ENCODE results near the gene ENDOD1.
A peak's percentile ranks its signal among the peaks of the same experiment; 100 is the strongest.
"Not testable (repeated sequence)": the region's sequence is repeated elsewhere in the genome, so short reads cannot be mapped to it uniquely, and the experiment has no call there.

The ENDOD1 gene

GRCh38 chr11:95104856-95105255 lies 15.2 kb downstream of the ENDOD1 start:
- no peak for DNase-seq

- DNase-seq = peak; percentile 41
Observed at GRCh38 chr11:95108159-95108611, 18.5 kb downstream of the ENDOD1 start.

GRCh38 chr11:95108671-95109551 lies 19.3 kb downstream of the ENDOD1 start:
- DNase-seq = peak; percentile 61

- DNase-seq = not testable (repeated sequence)
Observed at GRCh38 chr11:95111471-95111870, 21.8 kb downstream of the ENDOD1 start.

GRCh38 chr11:95111923-95112540 lies 22.4 kb downstream of the ENDOD1 start:
- no peak for DNase-seq

GRCh38 chr11:95115597-95115996 lies 26.0 kb downstream of the ENDOD1 start:
- DNase-seq = no peak

- DNase-seq = no peak
Observed at GRCh38 chr11:95119361-95120060, 29.9 kb downstream of the ENDOD1 start.

GRCh38 chr11:95121698-95122097 lies 32.1 kb downstream of the ENDOD1 start:
- DNase-seq = peak; percentile 24

- no peak for DNase-seq
Observed at GRCh38 chr11:95123556-95123955, 33.9 kb downstream of the ENDOD1 start.

- no peak for DNase-seq
Observed at GRCh38 chr11:95128602-95129001, 39.0 kb downstream of the ENDOD1 start.

- DNase-seq = no peak
Observed at GRCh38 chr11:95132956-95133355, 43.3 kb downstream of the ENDOD1 start.

GRCh38 chr11:95134491-95134890 lies 44.8 kb downstream of the ENDOD1 start:
- peak; percentile 54 for DNase-seq

- DNase-seq = no peak
Observed at GRCh38 chr11:95135155-95135554, 45.5 kb downstream of the ENDOD1 start.

GRCh38 chr11:95135880-95136279 lies 46.2 kb downstream of the ENDOD1 start:
- no peak for DNase-seq

GRCh38 chr11:95136747-95137146 lies 47.1 kb downstream of the ENDOD1 start:
- not testable (repeated sequence) for DNase-seq

GRCh38 chr11:95137299-95137698 lies 47.7 kb downstream of the ENDOD1 start:
- no peak for DNase-seq

GRCh38 chr11:95138448-95138847 lies 48.8 kb downstream of the ENDOD1 start:
- DNase-seq = no peak

GRCh38 chr11:95140397-95141033 lies 50.9 kb downstream of the ENDOD1 start:
- peak; percentile 77 for DNase-seq

- DNase-seq = no peak
Observed at GRCh38 chr11:95142431-95142830, 52.8 kb downstream of the ENDOD1 start.

- DNase-seq = peak; percentile 39
Observed at GRCh38 chr11:95143106-95143681, 53.5 kb downstream of the ENDOD1 start.

- no peak for DNase-seq
Observed at GRCh38 chr11:95144313-95145235, 54.9 kb downstream of the ENDOD1 start.
